Sigmoid colon (tissue), 7 donors: ENCODE data around the gene SGPP2. TPM values are rescaled to one million over a fixed set of nuclear protein-coding genes. Genes with fewer than 3 reads are reported as not detected.

Experiments
- DNase-seq: peaks from one replicate; pipeline ENCODE4 v3.0.0-alpha.2; 2019
- H3K27ac ChIP-seq, 4 donors: fragments of 200-600 bp; sonication (generic); one replicate each; pipeline ENCODE4 v1.5.1; 2016 to 2019; ENCODE audit warnings: mild to moderate bottlenecking in 1 of 4
- H3K27me3 ChIP-seq, 3 donors: fragments of 200-600 bp; sonication (generic); one replicate each; pipeline ENCODE4 v1.5.1; 2019; ENCODE audit warnings: mild to moderate bottlenecking in 1 of 3
- H3K36me3 ChIP-seq, 4 donors: fragments of 200-600 bp; sonication (generic); one replicate each; pipeline ENCODE4 v1.5.1; 2016 to 2019
- H3K4me1 ChIP-seq, 4 donors: fragments of 200-600 bp; sonication (generic); one replicate each; pipeline ENCODE4 v1.5.1; 2017 to 2019
- H3K4me3 ChIP-seq, 4 donors: fragments of 200-600 bp; sonication (generic); one replicate each; pipeline ENCODE4 v1.5.1; 2017 to 2019; ENCODE audit warnings: mild to moderate bottlenecking in 2 of 4, moderate library complexity in 1 of 4
- H3K9me3 ChIP-seq, 4 donors: fragments of 200-600 bp in 3 of 4; sonication (generic) in 3 of 4; one replicate each; pipeline versions ENCODE4 v1.5.1 to v1.6.1; 2013 to 2019
- EP300 ChIP-seq, 4 donors: sonication (generic); formaldehyde crosslinking; IDR thresholded peaks; one replicate each; pipeline ENCODE4 v1.6.1; 2017; ENCODE audit warnings: antibody characterized with exemption in 4 of 4
- POLR2A ChIP-seq, 2 donors: fragments of 450-650 bp; IDR thresholded peaks; one replicate each; pipeline ENCODE4 v1.6.1; 2016; ENCODE audit warnings: antibody characterized with exemption in 2 of 2, mild to moderate bottlenecking in 2 of 2, moderate library complexity in 2 of 2
- POLR2AphosphoS5 ChIP-seq, 4 donors: sonication (generic); formaldehyde crosslinking; IDR thresholded peaks; one replicate each; pipeline ENCODE4 v1.6.1; 2017; ENCODE audit warnings: antibody characterized with exemption in 4 of 4
- WGBS, 2 donors: extraction: QIAGEN DNeasy Blood & Tissue Kit; methylation state at CpG; one replicate each; pipeline ENCODE4 v1.1.7; 2013; 5-methylcytosine and 5-hydroxymethylcytosine counted together
- intact Hi-C: fragments of 100-400 bp; cut with DNase I; formaldehyde crosslinking; loops from one replicate; pipeline ENCODE4 v1.15.1; 2023
- polyA plus RNA-seq, 3 donors: library from polyadenylated mRNA; stranded (reverse); fragments of 200-250 nt; gene quantifications; one replicate each; pipeline ENCODE4 v1.2.3, GENCODE V29; 2013
- total RNA-seq, 4 donors: library from RNA; depleted of rRNA; stranded (reverse); fragments of >200 nt; gene quantifications; one replicate each; pipeline ENCODE4 v1.1.0, GENCODE V29; 2016
- TF ChIP-seq, protein P1 (sequence below), 4 experiments: fragments of 450-650 bp in 3 of 4; fragments of 200-600 bp in 1 of 4; IDR thresholded peaks; one replicate each; pipeline ENCODE4 v1.5.1; 2016 to 2019; ENCODE audit warnings: antibody characterized with exemption in 4 of 4, mild to moderate bottlenecking in 3 of 4, moderate library complexity in 2 of 4
- donor health status: healthy with polysubstance abuse.
- donor health status: Bipolar disorder and iron deficiency.
- donor health status: healthy.

SGPP2 gene
- total and polyA plus RNA-seq, 7 donors: 0.49 to 25.1 (median 1.1) TPM

GRCh38 chr2:222603501-222603900 lies 179.2 kb downstream of the SGPP2 start:
- no peak for DNase-seq
- intact Hi-C loops: no loop called here
- TF ChIP-seq POLR2A (IDR thresholded peaks at IDR 0.05) (no peak), EP300 (IDR thresholded peaks at IDR 0.05) (no peak), POLR2AphosphoS5 (IDR thresholded peaks at IDR 0.05) (no peak)
- TF ChIP-seq, protein P1, sequence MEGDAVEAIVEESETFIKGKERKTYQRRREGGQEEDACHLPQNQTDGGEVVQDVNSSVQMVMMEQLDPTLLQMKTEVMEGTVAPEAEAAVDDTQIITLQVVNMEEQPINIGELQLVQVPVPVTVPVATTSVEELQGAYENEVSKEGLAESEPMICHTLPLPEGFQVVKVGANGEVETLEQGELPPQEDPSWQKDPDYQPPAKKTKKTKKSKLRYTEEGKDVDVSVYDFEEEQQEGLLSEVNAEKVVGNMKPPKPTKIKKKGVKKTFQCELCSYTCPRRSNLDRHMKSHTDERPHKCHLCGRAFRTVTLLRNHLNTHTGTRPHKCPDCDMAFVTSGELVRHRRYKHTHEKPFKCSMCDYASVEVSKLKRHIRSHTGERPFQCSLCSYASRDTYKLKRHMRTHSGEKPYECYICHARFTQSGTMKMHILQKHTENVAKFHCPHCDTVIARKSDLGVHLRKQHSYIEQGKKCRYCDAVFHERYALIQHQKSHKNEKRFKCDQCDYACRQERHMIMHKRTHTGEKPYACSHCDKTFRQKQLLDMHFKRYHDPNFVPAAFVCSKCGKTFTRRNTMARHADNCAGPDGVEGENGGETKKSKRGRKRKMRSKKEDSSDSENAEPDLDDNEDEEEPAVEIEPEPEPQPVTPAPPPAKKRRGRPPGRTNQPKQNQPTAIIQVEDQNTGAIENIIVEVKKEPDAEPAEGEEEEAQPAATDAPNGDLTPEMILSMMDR (IDR thresholded peaks at IDR 0.05): no peak
- Histone ChIP-seq H3K4me3 (no peak overlapping the region), H3K4me1 (peaks cover 0 to 25% (median 7%) of the 10 kb centered on the region in 4 donors), H3K27me3 (no peaks in the 10 kb centered on the region), H3K36me3 (peaks cover 0 to 18% (median 0%) of the 10 kb centered on the region in 4 donors), H3K9me3 (no peaks in the 10 kb centered on the region), H3K27ac (no peak overlapping the region)
- WGBS, 2 donors: 85 to 92% methylated on average over 2 of the region's 2 CpGs

DNA sequence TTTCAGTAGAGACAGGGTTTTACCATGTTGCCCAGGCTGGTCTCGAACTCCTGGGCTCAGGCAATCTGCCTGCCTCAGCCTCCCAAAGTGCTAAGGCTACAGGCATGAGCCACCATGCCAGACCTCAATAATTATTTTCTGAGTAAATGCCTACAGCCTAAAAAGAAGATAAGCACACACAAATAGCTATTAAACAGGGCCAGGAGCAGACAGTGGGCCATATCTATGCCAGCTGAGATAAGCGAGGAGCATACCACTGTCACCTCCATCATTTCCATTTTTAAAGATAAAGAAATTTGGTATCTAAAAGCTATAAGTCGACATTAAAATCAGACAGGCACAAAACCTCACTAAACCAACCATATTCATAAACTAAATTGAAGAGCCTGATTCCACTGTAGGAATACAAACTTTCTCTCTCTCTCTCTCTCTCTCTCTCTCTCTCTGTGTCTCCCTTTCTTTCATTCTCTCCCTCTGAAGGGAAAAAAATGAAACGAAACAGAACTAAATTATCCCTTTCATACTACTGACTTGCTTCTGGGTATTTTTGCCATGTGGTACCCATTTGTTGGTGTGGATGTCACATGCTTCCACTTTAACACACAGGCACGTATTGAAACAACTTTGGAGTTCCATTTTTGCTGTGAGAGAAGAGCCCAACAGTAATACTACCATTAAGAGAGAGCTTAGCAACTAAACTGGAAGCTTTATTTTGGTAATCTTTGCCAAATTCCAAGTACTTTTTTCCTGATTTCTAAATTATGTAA lies 180.6 kb downstream of the SGPP2 start:
- WGBS, 2 donors: 89 to 90% methylated on average over 5 of the region's 5 CpGs
- H3K27ac ChIP-seq: no peak overlapping the region
- TF ChIP-seq POLR2AphosphoS5 (IDR thresholded peaks at IDR 0.05) (no peak), EP300 (IDR thresholded peaks at IDR 0.05) (no peak), POLR2A (IDR thresholded peaks at IDR 0.05) (no peak)
- TF ChIP-seq, protein P1 (IDR thresholded peaks at IDR 0.05): no peak
- H3K4me3 ChIP-seq: no peak overlapping the region
- H3K36me3 ChIP-seq: peaks cover 0 to 9% (median 0%) of the 10 kb centered on the region in 4 donors
- H3K9me3 ChIP-seq: no peaks in the 10 kb centered on the region
- peaks cover 0 to 19% (median 2%) of the 10 kb centered on the region in 4 donors for H3K4me1 ChIP-seq
- DNase-seq: no peak
- intact Hi-C loops: loop anchor here (5.0 kb wide), 1 partner anchor 33 kb away; no protein-coding TSS in a partner anchor
- no peaks in the 10 kb centered on the region for H3K27me3 ChIP-seq

DNA sequence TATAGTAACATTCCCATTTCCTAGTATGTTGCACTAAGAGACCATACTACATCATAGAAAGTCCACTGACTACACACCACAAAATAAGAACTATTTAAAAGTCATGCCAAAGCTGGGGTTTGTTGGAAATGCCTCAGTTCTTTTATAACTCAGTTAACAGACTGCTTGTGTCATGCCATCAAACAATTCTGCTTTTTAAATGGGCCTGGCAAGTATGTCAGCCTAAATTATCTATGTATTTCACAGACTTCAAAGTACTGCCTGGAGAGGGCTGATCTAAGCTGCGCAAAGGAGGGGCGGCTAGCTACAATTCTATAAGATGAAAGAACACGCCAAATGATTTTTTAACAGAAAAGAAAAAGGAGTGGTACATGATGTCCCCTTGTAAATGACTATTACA lies 182.0 kb downstream of the SGPP2 start:
- no peak for TF ChIP-seq POLR2A (IDR thresholded peaks at IDR 0.05)

GRCh38 chr2:222608081-222608480 lies 183.7 kb downstream of the SGPP2 start:
- TF ChIP-seq EP300 (IDR thresholded peaks at IDR 0.05) (no peak), POLR2AphosphoS5 (IDR thresholded peaks at IDR 0.05) (no peak), POLR2A (IDR thresholded peaks at IDR 0.05) (no peak)
- TF ChIP-seq, protein P1 (IDR thresholded peaks at IDR 0.05): no peak
- Histone ChIP-seq H3K27ac (no peak overlapping the region), H3K9me3 (no peaks in the 10 kb centered on the region), H3K4me1 (peaks cover 0 to 19% (median 2%) of the 10 kb centered on the region in 4 donors), H3K36me3 (peaks cover 0 to 16% (median 2%) of the 10 kb centered on the region in 4 donors), H3K4me3 (no peak overlapping the region), H3K27me3 (no peaks in the 10 kb centered on the region)
- WGBS, 2 donors: 72 to 95% methylated on average over 4 of the region's 4 CpGs
- DNase-seq: no peak
- intact Hi-C loops: loop anchor here (5.0 kb wide), 1 partner anchor 36 kb away; no protein-coding TSS in a partner anchor

More for the DNA sequence above, 182.0 kb downstream of the SGPP2 start:
- Histone ChIP-seq H3K27me3 (no peaks in the 10 kb centered on the region), H3K9me3 (no peaks in the 10 kb centered on the region), H3K36me3 (peaks cover 0 to 9% (median 0%) of the 10 kb centered on the region in 4 donors), H3K4me1 (peaks cover 0 to 19% (median 2%) of the 10 kb centered on the region in 4 donors), H3K4me3 (no peak overlapping the region), H3K27ac (no peak overlapping the region)
- DNase-seq: no peak
- WGBS, 2 donors: 98 to 100% methylated on average over 3 of the region's 3 CpGs
- intact Hi-C loops: loop anchor here (5.0 kb wide), 1 partner anchor 34 kb away; no protein-coding TSS in a partner anchor

GRCh38 chr2:222609381-222609780 lies 185.0 kb downstream of the SGPP2 start:
- no peaks in the 10 kb centered on the region for H3K27me3 ChIP-seq
- no peak overlapping the region for H3K4me3 ChIP-seq
- H3K27ac ChIP-seq: no peak overlapping the region
- TF ChIP-seq POLR2A (IDR thresholded peaks at IDR 0.05) (no peak), POLR2AphosphoS5 (IDR thresholded peaks at IDR 0.05) (no peak), EP300 (IDR thresholded peaks at IDR 0.05) (no peak)
- TF ChIP-seq, protein P1 (IDR thresholded peaks at IDR 0.05): no peak
- H3K4me1 ChIP-seq: peaks cover 0 to 19% (median 2%) of the 10 kb centered on the region in 4 donors
- 94% methylated on average over 3 of the region's 3 CpGs for whole genome bisulfite sequencing, 2 donors
- peaks cover 0 to 22% (median 2%) of the 10 kb centered on the region in 4 donors for H3K36me3 ChIP-seq
- H3K9me3 ChIP-seq: no peaks in the 10 kb centered on the region
- intact Hi-C loops: loop anchor here (5.0 kb wide), 1 partner anchor 37 kb away; no protein-coding TSS in a partner anchor
- no peak for DNase-seq
